NOMO-1 (cell line): Measurements from ENCODE around the gene JAG1.
"Not testable (repeated sequence)": the region's sequence is repeated elsewhere in the genome, so short reads cannot be mapped to it uniquely, and the experiment has no call there.

Experiments
- DNase-seq, 2 experiments: peaks; one replicate each; lab custom pipeline; 2025; ENCODE audit not compliant: unreplicated experiment in 2 of 2; lab: John Stamatoyannopoulos, UW

Gene JAG1

GRCh38 chr20:10617549-10618133 lies 56.2 kb downstream of the JAG1 start:
- not testable (repeated sequence) for DNase-seq

DNA sequence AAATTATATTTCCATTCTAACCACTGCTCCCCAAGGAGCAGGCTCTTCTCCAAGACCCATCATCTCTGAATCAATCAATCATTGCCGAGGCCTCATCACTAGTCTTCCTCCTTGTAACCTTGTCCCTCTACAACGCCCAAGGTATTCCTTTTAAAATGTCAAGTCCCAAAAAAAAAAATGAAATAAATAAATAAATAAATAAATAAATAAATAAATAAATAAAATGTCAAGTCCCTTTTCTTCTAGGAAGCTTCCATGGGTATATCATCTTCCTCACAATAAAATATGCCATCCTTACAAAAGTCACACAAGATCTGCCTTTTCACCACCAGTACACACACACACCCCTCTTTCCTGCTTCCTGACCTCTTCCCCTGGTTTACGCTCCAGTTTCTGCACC lies 57.6 kb downstream of the JAG1 start:
- no peak for DNase-seq

DNA sequence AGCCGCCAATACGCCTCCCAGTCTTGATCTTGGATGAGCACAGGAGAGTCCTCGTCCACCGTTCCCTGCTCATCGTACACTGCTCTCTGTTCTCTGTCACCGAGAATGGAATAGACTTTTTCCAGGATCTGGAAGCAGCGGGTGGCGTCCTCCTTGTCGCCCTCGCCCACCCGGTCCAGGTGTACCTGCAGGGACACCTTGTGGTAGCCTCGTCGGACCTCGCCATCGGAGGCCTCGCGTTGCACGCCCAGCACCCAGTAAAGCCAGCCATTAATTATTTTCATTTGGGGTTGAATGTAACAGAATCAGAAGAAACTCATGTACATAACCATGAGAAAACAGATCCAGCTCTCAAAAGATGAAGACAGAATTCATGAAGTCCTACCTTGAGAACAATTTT lies 59.9 kb downstream of the JAG1 start:
- no peak for DNase-seq

- DNase-seq: not testable (repeated sequence)
These were observed 60.4 kb downstream of the JAG1 start for GRCh38 chr20:10613426-10613825.

DNA sequence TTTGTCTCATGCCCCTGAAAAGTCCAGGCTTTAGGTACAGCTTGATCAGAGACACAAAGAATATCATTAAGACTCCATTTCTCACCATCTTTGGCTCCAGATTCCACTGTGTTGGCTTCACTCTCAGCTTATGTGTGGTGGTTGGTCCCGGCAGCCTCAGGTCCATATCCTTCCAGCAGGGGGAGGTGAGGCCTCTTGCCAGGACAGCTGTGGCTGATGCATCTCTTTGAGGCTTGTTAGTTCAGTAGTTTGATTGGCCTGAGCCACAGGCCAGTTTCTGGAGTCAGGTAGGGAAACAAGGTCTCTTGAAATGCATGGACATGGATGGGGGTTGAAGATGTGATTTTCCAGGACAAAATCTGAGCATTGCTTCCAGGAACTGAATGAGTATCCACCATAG lies 62.4 kb downstream of the JAG1 start:
- DNase-seq: no peak

DNA sequence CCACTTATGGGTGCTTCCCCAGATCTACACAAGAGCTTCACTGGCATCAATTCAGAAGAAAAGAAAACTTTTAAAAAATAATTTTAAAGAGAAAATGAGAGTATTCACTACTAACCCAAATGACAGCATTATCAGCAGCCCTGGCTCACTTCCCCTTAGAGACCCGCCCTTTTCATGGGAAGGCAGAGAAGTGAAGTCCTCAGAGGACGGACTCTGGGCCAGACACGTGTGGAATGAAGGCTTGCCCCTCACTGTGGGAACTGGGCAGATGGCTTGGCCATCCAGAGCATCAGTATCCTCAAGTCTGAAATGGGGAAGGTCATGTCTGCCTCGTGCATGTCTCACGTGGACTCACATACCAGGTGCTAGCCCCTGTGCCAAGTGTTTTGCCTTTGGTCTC lies 63.5 kb downstream of the JAG1 start:
- DNase-seq: no peak

DNA sequence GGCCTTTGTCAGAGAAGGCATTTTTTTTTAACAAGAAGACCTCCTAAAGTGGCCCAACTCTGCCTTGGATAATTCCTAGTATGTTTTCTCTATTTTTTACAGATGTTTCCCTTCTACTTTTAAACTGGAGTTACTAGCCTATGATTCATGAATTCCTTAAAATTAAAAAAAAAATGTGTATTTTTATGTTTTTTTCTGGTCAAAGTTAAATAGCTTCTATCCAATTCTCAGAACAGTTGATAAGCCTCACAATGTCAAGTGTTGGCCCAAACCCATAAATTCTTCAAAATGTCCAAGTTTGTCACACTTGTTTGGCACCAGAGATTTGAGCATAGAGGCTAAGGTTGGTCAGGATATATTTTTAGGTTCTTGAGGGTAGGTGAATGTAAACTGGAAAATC lies 64.0 kb downstream of the JAG1 start:
- DNase-seq: no peak

DNA sequence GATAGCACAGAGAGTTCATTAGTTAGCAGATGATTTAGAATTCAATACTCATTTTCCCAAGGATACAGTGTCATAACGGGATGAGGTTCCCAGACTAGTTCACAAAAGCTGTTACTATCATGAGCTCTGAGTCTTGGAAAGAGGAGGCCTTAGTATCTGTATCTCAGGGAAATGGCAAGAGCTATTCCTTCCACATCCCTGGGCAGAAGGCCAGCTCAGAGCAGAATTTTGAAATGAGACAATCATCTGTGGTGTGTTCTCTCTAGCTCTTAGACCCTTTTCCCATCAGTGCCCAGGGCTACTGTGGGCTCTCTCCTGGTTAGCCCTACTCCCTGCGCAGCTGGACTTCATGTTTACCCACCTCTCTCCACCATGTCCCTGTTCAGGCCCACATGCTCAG lies 64.5 kb downstream of the JAG1 start:
- DNase-seq: no peak

- no peak for DNase-seq
These were observed 68.1 kb downstream of the JAG1 start for GRCh38 chr20:10605547-10606195.

- DNase-seq: no peak
These were observed 68.8 kb downstream of the JAG1 start for GRCh38 chr20:10604865-10605440.

DNA sequence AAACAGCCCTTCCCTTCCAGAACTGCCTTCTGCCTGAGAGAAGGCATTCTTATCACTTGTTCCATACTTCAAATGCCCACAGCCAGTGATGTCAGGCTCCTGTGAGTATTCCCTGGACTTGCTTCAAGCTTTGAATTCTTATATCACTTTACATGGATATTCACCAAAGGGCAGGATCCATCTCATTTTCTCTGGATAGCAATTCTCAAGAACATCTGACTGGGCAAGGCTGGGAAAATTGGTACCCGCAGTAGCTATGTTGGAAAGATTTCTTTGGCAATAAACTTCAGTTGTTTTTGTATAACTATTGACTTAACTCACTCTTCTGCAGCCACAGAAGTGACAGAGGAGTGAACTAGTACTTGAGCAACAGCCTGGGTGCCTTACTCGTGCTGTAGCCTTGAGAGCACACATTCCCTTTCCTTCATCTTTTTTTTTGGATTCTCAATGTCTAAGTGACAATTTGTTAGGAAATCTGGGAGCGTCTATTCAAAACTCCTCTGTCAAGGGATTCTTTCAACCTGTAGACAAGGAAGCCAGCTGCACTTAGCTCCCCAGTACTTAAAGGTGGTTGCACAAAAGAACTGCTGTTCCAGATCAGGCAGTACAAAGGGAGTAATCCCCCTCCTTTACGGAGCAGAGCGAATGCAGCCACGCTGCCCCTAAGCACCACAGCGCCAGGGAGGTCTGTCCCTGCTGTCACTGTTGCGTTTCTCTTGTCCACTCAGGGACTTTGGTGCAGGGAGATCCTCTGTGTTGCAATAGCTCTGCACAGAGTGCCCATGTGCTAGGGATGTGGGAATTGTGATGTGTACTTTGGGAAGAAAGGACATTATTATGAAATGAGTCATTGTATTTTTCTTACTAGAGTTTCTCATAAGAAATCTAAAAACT lies 69.6 kb downstream of the JAG1 start:
- DNase-seq: no peak

GRCh38 chr20:10603378-10603777 lies 70.4 kb downstream of the JAG1 start:
- DNase-seq: no peak

GRCh38 chr20:10602221-10602871 lies 71.5 kb downstream of the JAG1 start:
- DNase-seq: no peak

- no peak for DNase-seq
These were observed 76.2 kb downstream of the JAG1 start for GRCh38 chr20:10597637-10598036.

DNA sequence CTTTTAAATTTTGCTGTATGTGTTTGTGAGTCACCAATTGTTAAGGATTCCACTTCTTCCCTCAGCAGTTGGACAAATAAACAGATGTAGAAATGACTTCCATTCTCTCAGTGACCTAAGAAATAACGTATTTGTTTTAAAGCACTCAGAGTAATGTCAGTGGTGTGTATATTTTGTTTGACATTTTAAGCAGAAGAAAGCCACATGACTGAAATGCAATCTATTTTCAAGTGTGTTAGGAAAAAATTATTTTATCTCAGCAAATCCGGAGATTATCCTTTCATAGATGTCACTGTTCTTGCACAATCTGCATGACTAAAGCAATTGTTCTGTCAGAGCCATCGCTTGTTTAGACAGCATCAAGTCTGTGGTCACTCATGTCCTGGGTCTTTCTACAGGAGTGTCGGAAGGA lies 77.1 kb downstream of the JAG1 start:
- DNase-seq: no peak

DNA sequence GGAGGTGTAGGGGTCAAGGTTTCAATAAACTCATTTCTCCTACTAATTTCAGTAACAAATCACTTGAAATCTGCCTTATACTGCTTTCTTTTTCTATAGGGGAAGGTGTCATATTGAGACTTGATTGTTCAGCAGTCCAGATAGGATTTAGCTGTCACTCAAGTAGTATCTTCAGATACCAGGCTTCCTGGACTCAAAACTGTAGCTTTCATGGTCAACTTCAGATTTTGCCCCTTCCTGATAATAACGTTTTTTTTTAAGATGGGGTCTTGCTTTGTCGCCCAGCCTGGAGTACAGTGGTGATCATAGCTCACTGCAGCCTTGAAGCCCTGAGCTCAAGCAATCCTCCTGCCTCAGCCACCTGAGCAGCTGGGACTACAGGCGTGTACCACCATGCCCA lies 77.8 kb downstream of the JAG1 start:
- no peak for DNase-seq

DNA sequence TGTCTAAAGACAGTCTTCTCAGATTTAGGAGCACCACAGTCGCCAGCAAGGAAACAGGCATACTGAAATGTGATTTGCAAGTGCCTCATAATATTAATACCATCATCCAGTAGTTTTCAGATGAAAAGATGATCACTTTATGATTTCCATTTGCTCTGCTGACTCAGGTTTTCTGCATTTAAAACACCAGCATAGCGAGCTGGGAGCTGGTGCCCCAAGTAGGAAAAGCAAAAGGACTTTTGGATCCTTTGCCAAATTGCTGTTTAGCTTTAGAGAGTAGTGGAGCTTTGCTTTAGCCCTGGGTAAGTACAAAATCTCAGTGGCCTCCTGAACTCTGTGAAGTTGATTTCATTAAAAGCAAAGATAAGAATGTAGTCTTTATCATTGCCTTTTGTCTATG lies 78.5 kb downstream of the JAG1 start:
- no peak for DNase-seq

DNA sequence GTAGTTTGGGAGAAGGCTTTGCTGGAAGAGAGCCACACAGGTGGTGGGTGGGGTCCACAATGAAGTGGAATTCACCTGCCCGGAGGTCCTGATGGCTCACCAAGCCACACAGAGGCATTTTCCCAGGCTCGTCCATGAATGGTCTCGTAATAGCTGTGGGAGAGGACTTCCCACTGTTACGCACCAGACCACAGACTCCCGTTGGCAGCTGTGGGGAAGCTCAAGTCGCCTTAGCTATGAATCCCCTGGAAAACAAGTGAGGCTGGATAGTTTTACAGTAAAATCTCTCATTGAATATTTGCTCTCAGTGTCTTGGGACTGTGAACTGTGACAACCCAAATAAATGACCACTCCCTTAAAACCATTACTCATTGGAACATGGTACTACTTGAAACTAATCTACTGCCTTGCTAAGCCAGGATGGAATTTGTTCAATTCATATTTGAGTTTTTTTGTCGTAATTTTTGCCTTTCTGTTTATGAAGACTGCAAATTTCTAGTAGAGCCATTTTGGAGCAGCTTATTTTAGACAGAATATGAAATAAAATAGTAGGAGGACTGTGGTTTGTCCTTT lies 79.4 kb downstream of the JAG1 start:
- DNase-seq: no peak

GRCh38 chr20:10591946-10592521 lies 81.8 kb downstream of the JAG1 start:
- DNase-seq: no peak

GRCh38 chr20:10590950-10591671 lies 82.7 kb downstream of the JAG1 start:
- no peak for DNase-seq
